HEK293 (cell line): Measurements from ENCODE around the gene KCNK4.

Experiments used
- EGR2 ChIP-seq: fragments of 450-650 bp; formaldehyde crosslinking; IDR thresholded peaks from 2 replicates; pipeline ENCODE4 v1.5.1; 2016; ENCODE audit warnings: low read depth, missing biosample characterization, missing genetic modification characterization
- ZBTB1 ChIP-seq: fragments of 450-650 bp; formaldehyde crosslinking; IDR thresholded peaks from 2 replicates; pipeline ENCODE4 v1.5.1; 2016; ENCODE audit warnings: missing biosample characterization, missing genetic modification characterization
- TF ChIP-seq, protein P1 (sequence below): fragments of 450-650 bp; formaldehyde crosslinking; IDR thresholded peaks from 2 replicates; pipeline ENCODE4 v1.5.1; 2016; ENCODE audit warnings: missing biosample characterization, missing genetic modification characterization

DNA sequence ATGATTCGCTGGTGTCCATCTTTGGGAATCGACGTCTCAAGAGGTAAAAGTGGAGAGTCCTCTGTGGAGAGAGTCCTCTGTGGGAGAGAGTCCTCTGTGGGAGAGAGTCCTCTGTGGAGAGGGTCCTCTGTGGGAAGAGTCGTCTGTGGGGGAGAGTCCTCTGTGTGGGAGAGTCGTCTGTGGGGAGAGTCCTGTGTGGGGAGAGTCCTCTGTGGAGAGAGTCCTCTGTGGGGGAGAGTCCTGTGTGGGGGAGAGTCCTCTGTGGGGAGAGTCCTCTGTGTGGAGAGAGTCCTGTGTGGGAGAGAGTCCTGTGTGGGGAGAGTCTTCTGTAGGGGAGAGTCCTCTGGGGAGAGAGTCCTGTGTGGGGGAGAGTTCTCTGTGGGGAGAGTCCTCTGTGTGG lies 29.9 kb downstream of the KCNK4 start:
- TF ChIP-seq, protein P1, sequence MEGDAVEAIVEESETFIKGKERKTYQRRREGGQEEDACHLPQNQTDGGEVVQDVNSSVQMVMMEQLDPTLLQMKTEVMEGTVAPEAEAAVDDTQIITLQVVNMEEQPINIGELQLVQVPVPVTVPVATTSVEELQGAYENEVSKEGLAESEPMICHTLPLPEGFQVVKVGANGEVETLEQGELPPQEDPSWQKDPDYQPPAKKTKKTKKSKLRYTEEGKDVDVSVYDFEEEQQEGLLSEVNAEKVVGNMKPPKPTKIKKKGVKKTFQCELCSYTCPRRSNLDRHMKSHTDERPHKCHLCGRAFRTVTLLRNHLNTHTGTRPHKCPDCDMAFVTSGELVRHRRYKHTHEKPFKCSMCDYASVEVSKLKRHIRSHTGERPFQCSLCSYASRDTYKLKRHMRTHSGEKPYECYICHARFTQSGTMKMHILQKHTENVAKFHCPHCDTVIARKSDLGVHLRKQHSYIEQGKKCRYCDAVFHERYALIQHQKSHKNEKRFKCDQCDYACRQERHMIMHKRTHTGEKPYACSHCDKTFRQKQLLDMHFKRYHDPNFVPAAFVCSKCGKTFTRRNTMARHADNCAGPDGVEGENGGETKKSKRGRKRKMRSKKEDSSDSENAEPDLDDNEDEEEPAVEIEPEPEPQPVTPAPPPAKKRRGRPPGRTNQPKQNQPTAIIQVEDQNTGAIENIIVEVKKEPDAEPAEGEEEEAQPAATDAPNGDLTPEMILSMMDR (tag by site-specific recombination) = no peak
- TF ChIP-seq EGR2 = peak; percentile 42; the same call in 1 of the 2 replicates
- no peak for TF ChIP-seq ZBTB1 (tag by site-specific recombination)
